UCSD-AML1 (cell line): Measurements from ENCODE around the gene ZCWPW2.

Experiments
- DNase-seq: peaks from one replicate; lab custom pipeline; 2025; ENCODE audit not compliant: unreplicated experiment; lab: John Stamatoyannopoulos, UW

ZCWPW2 gene

GRCh38 chr3:28348629-28349468, at the start of gene ZCWPW2, which contains the start of gene AZI2:
TSS of gene ZCWPW2 (plus strand) at chr3:28348721. CDS start at chr3:28413069, 64,348 bp downstream.
TSS of gene AZI2 (minus strand) at chr3:28348824. CDS start at chr3:28340617, 8,207 bp downstream.
- peak; percentile 97 for DNase-seq

- DNase-seq = no peak
Observed at GRCh38 chr3:28299705-28300104, 48.8 kb upstream of the ZCWPW2 start.

GRCh38 chr3:28300345-28300962, 48.1 kb upstream of the ZCWPW2 start:
- DNase-seq = no peak

- no peak for DNase-seq
Observed at GRCh38 chr3:28301688-28302087, 46.8 kb upstream of the ZCWPW2 start.

GRCh38 chr3:28308196-28308595, 40.3 kb upstream of the ZCWPW2 start:
- no peak for DNase-seq

GRCh38 chr3:28315711-28316110, 32.8 kb upstream of the ZCWPW2 start:
- DNase-seq = no peak

GRCh38 chr3:28316226-28316625, 32.3 kb upstream of the ZCWPW2 start:
- DNase-seq = no peak

- DNase-seq = no peak
Observed at GRCh38 chr3:28317438-28318022, 31.0 kb upstream of the ZCWPW2 start.

- DNase-seq = no peak
Observed at GRCh38 chr3:28320981-28321380, 27.5 kb upstream of the ZCWPW2 start.

- DNase-seq = no peak
Observed at GRCh38 chr3:28322464-28322863, 26.1 kb upstream of the ZCWPW2 start.

- DNase-seq = no peak
Observed at GRCh38 chr3:28326458-28326926, 22.0 kb upstream of the ZCWPW2 start.

- DNase-seq = no peak
Observed at GRCh38 chr3:28328188-28329151, 20.1 kb upstream of the ZCWPW2 start.

- DNase-seq = no peak
Observed at GRCh38 chr3:28334552-28334951, 14.0 kb upstream of the ZCWPW2 start.

GRCh38 chr3:28335246-28335645, 13.3 kb upstream of the ZCWPW2 start:
- DNase-seq = no peak

GRCh38 chr3:28337230-28337629, 11.3 kb upstream of the ZCWPW2 start:
- DNase-seq = no peak

GRCh38 chr3:28343144-28343543, 5.4 kb upstream of the ZCWPW2 start:
- DNase-seq = no peak

- DNase-seq = no peak
Observed at GRCh38 chr3:28345690-28346089, 2.8 kb upstream of the ZCWPW2 start.

GRCh38 chr3:28347374-28348264, 902 bp upstream of the ZCWPW2 start:
- no peak for DNase-seq

- no peak for DNase-seq
Observed at GRCh38 chr3:28348265-28348628, 274 bp upstream of the ZCWPW2 start.

GRCh38 chr3:28349469-28350000, 1.0 kb downstream of the ZCWPW2 start:
- DNase-seq = no peak
